CD4-positive, alpha-beta T cell (primary cell): ENCODE measurements around the gene RET. TPM values are rescaled to one million over a fixed set of nuclear protein-coding genes. Genes with fewer than 3 reads are reported as not detected.
A peak's percentile ranks its signal among the peaks of the same experiment; 100 is the strongest.

Experiments
- ATAC-seq: fragments of 200-7000 bp; cut with Tn5 transposase; one replicate; pipeline ENCODE4 v1.10.0; 2022; ENCODE audit warnings: mild to moderate bottlenecking; ENCODE audit not compliant: poor library complexity
- CTCF ChIA-PET: fragments of 350-600 bp; sonication (Branson Sonifier 250); formaldehyde crosslinking; loops from one replicate; lab custom pipeline; 2021; ENCODE audit warnings: antibody characterized with exemption, inconsistent platforms; lab: Charles Lee
- POLR2A ChIA-PET: fragments of 350-600 bp; sonication (Branson Sonifier 250); formaldehyde crosslinking; loops from one replicate; lab custom pipeline; 2021; ENCODE audit warnings: antibody characterized with exemption, inconsistent platforms; lab: Charles Lee
- DNase-seq, 14 experiments: peaks; one replicate each; pipeline ENCODE4 v3.0.0-alpha.2; 2013 to 2020; ENCODE audit warnings: mixed read lengths in 2 of 14
- H3K27ac ChIP-seq, 2 donors: one replicate each; pipeline versions ENCODE4 v1.5.1 to v1.7.0; 2013; ENCODE audit warnings: low read length in 2 of 2, low read depth in 1 of 2, mild to moderate bottlenecking in 1 of 2
- H3K27me3 ChIP-seq, 2 experiments: 1 replicate in 1 of 2; 2 replicates in 1 of 2; pipeline versions ENCODE4 v1.6.1 to v1.7.0; 2013; ENCODE audit warnings: low read length in 2 of 2, control low read depth in 1 of 2, mild to moderate bottlenecking in 1 of 2, moderate library complexity in 1 of 2; ENCODE audit not compliant: insufficient read depth in 2 of 2, control insufficient read depth in 1 of 2
- H3K36me3 ChIP-seq: one replicate; pipeline ENCODE4 v1.6.1; 2013; ENCODE audit warnings: low read length, control low read depth; ENCODE audit not compliant: insufficient read depth
- H3K4me1 ChIP-seq: one replicate; pipeline ENCODE4 v1.6.1; 2013; ENCODE audit warnings: low read length, control low read depth; ENCODE audit not compliant: insufficient read depth
- H3K4me3 ChIP-seq: one replicate; pipeline ENCODE4 v1.5.1; 2013; ENCODE audit warnings: mild to moderate bottlenecking, low read length, moderate library complexity
- H3K9me3 ChIP-seq, 2 experiments: 1 replicate in 1 of 2; 2 replicates in 1 of 2; pipeline versions ENCODE4 v1.6.1 to v1.7.0; 2013; ENCODE audit warnings: low read length in 2 of 2, mild to moderate bottlenecking in 2 of 2, control low read depth in 1 of 2, moderate library complexity in 1 of 2; ENCODE audit not compliant: control insufficient read depth in 1 of 2, insufficient read depth in 1 of 2
- H3K27ac Mint-ChIP-seq: one replicate; pipeline ENCODE4 v1.8.0; 2020; ENCODE audit warnings: mixed read lengths
- H3K27me3 Mint-ChIP-seq: one replicate; pipeline ENCODE4 v1.8.0; 2021; ENCODE audit warnings: mixed read lengths
- H3K36me3 Mint-ChIP-seq: one replicate; pipeline ENCODE4 v1.8.0; 2021; ENCODE audit warnings: low read depth, mixed read lengths
- H3K4me1 Mint-ChIP-seq: one replicate; pipeline ENCODE4 v1.8.0; 2021; ENCODE audit warnings: low read depth, mixed read lengths
- H3K4me3 Mint-ChIP-seq: one replicate; pipeline ENCODE4 v1.8.0; 2020; ENCODE audit warnings: mild to moderate bottlenecking, mixed read lengths
- H3K9me3 Mint-ChIP-seq: one replicate; pipeline ENCODE4 v1.8.0; 2020; ENCODE audit warnings: mixed read lengths
- intact Hi-C, 2 experiments: fragments of 100-400 bp; cut with DNase I in 1 of 2; cut with micrococcal nuclease in 1 of 2; formaldehyde crosslinking; loops; one replicate each; pipeline versions ENCODE4 v1.15.1 to v1.9.0; 2023 to 2025; cut with DNase I, micrococcal nuclease
- total RNA-seq, 174 experiments: library from RNA in 2 of 174; stranded (reverse) in 2 of 174; gene quantifications; one replicate each; pipeline ENCODE4 v1.2.3 and lab custom pipeline; 2021 to 2026
- TF ChIP-seq, protein P1 (sequence below): fragments of 200-600 bp; IDR thresholded peaks from one replicate; pipeline ENCODE4 v1.8.0; 2022; ENCODE audit warnings: antibody characterized with exemption, mild to moderate bottlenecking

Gene RET
- total RNA-seq, 2 experiments from 2014 or later: not detected

GRCh38 chr10:43090664-43091063 lies 13.8 kb downstream of the RET start:
- Histone ChIP-seq H3K36me3 (no peaks in the 10 kb centered on the region), H3K27ac (no peak overlapping the region), H3K9me3 (peaks cover 0 to 7% of the 10 kb centered on the region in 2 experiments), H3K4me3 (no peak overlapping the region), H3K27me3 (no peaks in the 10 kb centered on the region), H3K4me1 (no peaks in the 10 kb centered on the region)
- H3K4me3 Mint-ChIP-seq: no peak overlapping the region
- TF ChIP-seq, protein P1, sequence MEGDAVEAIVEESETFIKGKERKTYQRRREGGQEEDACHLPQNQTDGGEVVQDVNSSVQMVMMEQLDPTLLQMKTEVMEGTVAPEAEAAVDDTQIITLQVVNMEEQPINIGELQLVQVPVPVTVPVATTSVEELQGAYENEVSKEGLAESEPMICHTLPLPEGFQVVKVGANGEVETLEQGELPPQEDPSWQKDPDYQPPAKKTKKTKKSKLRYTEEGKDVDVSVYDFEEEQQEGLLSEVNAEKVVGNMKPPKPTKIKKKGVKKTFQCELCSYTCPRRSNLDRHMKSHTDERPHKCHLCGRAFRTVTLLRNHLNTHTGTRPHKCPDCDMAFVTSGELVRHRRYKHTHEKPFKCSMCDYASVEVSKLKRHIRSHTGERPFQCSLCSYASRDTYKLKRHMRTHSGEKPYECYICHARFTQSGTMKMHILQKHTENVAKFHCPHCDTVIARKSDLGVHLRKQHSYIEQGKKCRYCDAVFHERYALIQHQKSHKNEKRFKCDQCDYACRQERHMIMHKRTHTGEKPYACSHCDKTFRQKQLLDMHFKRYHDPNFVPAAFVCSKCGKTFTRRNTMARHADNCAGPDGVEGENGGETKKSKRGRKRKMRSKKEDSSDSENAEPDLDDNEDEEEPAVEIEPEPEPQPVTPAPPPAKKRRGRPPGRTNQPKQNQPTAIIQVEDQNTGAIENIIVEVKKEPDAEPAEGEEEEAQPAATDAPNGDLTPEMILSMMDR: no peak
- ChIA-PET CTCF (no interaction called here), POLR2A (no interaction called here)
- no peak overlapping the region for H3K27ac Mint-ChIP-seq
- ATAC-seq (no peak), DNase-seq (no peak)
- no peaks in the 10 kb centered on the region for H3K27me3 Mint-ChIP-seq
- intact Hi-C loops: no loop called here
- H3K9me3 Mint-ChIP-seq: no peaks in the 10 kb centered on the region
- H3K36me3 Mint-ChIP-seq: no peaks in the 10 kb centered on the region
- no peaks in the 10 kb centered on the region for H3K4me1 Mint-ChIP-seq

- DNase-seq (peak in 2 of 14 experiments; percentile 19 to 36), ATAC-seq (no peak)
- no peak overlapping the region for H3K4me3 Mint-ChIP-seq
- intact Hi-C loops: no loop called here
- no peaks in the 10 kb centered on the region for H3K27me3 Mint-ChIP-seq
- Histone ChIP-seq H3K27me3 (no peaks in the 10 kb centered on the region), H3K27ac (no peak overlapping the region), H3K9me3 (peaks cover 0 to 7% of the 10 kb centered on the region in 2 experiments), H3K4me3 (no peak overlapping the region), H3K36me3 (no peaks in the 10 kb centered on the region), H3K4me1 (no peaks in the 10 kb centered on the region)
- no peaks in the 10 kb centered on the region for H3K36me3 Mint-ChIP-seq
- no peaks in the 10 kb centered on the region for H3K9me3 Mint-ChIP-seq
- H3K4me1 Mint-ChIP-seq: no peaks in the 10 kb centered on the region
- H3K27ac Mint-ChIP-seq: no peak overlapping the region
- TF ChIP-seq, protein P1: no peak
- ChIA-PET POLR2A (no interaction called here), CTCF (interaction anchor here (0.9 kb wide), 1 partner anchor 25 kb away, joined by 3 read pairs; no protein-coding TSS in a partner anchor)
Observed at GRCh38 chr10:43091846-43092245, 15.0 kb downstream of the RET start.

- no peaks in the 10 kb centered on the region for H3K36me3 ChIP-seq
- Mint-ChIP-seq H3K36me3 (no peaks in the 10 kb centered on the region), H3K4me3 (no peak overlapping the region), H3K27me3 (no peaks in the 10 kb centered on the region), H3K9me3 (no peaks in the 10 kb centered on the region), H3K27ac (no peak overlapping the region), H3K4me1 (no peaks in the 10 kb centered on the region)
- TF ChIP-seq, protein P1: no peak
- intact Hi-C loops: no loop called here
- ChIA-PET CTCF (no interaction called here), POLR2A (no interaction called here)
- H3K4me1 ChIP-seq: no peaks in the 10 kb centered on the region
- no peak overlapping the region for H3K27ac ChIP-seq
- no peaks in the 10 kb centered on the region for H3K27me3 ChIP-seq
- no peak overlapping the region for H3K4me3 ChIP-seq
- H3K9me3 ChIP-seq: peaks cover 0 to 7% of the 10 kb centered on the region in 2 experiments
- DNase-seq (no peak), ATAC-seq (no peak)
Observed at GRCh38 chr10:43093423-43094076, 16.7 kb downstream of the RET start.
